K562 (cell line): ENCODE measurements around the gene RCBTB1. TPM values are rescaled to one million over a fixed set of nuclear protein-coding genes. Genes with fewer than 3 reads are reported as not detected.
A peak's percentile ranks its signal among the peaks of the same experiment; 100 is the strongest.

Experiments
- ATAC-seq: fragments of 200-7000 bp; cut with Tn5 transposase; 3 replicates; pipeline ENCODE4 v1.9.1; 2020; ENCODE audit warnings: moderate library complexity
- BruUV-seq: library from RNA; stranded (reverse); fragments of 400-500 nt; replicated peaks from 2 replicates; lab custom pipeline; 2021; lab: Mats Ljungman, UMichigan
- CTCF ChIA-PET: fragments of 300-600 bp; formaldehyde crosslinking; extraction: SDS; loops from one replicate; lab custom pipeline; 2021; ENCODE audit warnings: low intra/inter-chr PET ratio; lab: Yijun Ruan, JAX
- POLR2A ChIA-PET: fragments of 300-600, 350-650 bp; sonication (Branson Sonifier 250); formaldehyde crosslinking; extraction: SDS; loops from one replicate; lab custom pipeline; 2021; ENCODE audit warnings: antibody characterized with exemption, inconsistent platforms; lab: Yijun Ruan, JAX
- DNase-seq, 4 experiments: peaks; one replicate each; pipeline versions ENCODE4 v3.0.0 to v3.0.0-alpha.2; 2011 to 2018; ENCODE audit warnings: low spot score in 3 of 4, mixed read lengths in 3 of 4; ENCODE audit errors: extremely low read depth in 1 of 4
- FAIRE-seq: peaks from 2 replicates; lab custom pipeline; 2011; peaks lifted over from hg19 to GRCh38; lab: Jason Lieb, UNC
- H2AFZ ChIP-seq: 2 replicates; pipeline ENCODE4 v1.6.0; 2011; ENCODE audit warnings: low read depth, low read length, control low read depth, inconsistent platforms
- H3K27ac ChIP-seq: fragments of 200-600 bp; 3 replicates; pipeline ENCODE4 v1.8.0; 2011; ENCODE audit warnings: low read depth, mild to moderate bottlenecking, control low read depth, inconsistent platforms, low read length, moderate library complexity, mixed read lengths; ENCODE audit errors: extremely low read depth
- H3K27me3 ChIP-seq, 2 experiments: fragments of 300-600 bp in 1 of 2; 2 replicates in 1 of 2; 3 replicates in 1 of 2; pipeline versions ENCODE4 v1.6.0 to v1.8.0; 2011; ENCODE audit warnings: inconsistent platforms in 2 of 2, low read length in 2 of 2, mild to moderate bottlenecking in 1 of 2, mixed read lengths in 1 of 2, moderate library complexity in 1 of 2; ENCODE audit not compliant: control insufficient read depth in 2 of 2, insufficient read depth in 2 of 2
- H3K36me3 ChIP-seq: fragments of 300-600 bp; 3 replicates; pipeline ENCODE4 v1.8.0; 2011; ENCODE audit warnings: mild to moderate bottlenecking, low read length, inconsistent platforms; ENCODE audit not compliant: control insufficient read depth, insufficient read depth
- H3K4me1 ChIP-seq, 2 experiments: fragments of 200-600 bp in 1 of 2; replicated peaks in 1 of 2; 2 replicates in 1 of 2; 3 replicates in 1 of 2; pipeline versions ENCODE4 v1.5.1 to v1.8.0; 2011; ENCODE audit warnings: inconsistent platforms in 2 of 2, low read length in 2 of 2, mild to moderate bottlenecking in 1 of 2, mixed read lengths in 1 of 2, moderate library complexity in 1 of 2; ENCODE audit not compliant: control insufficient read depth in 2 of 2, insufficient read depth in 2 of 2
- H3K4me2 ChIP-seq: 2 replicates; pipeline ENCODE4 v1.6.1; 2011; ENCODE audit warnings: low read length, control low read depth, inconsistent platforms, mixed read lengths; ENCODE audit not compliant: insufficient read depth
- H3K4me3 ChIP-seq: fragments of 200-600 bp; sonication (generic), shearing (Covaris generic); 2 replicates; pipeline ENCODE4 v1.5.1; 2016; ENCODE audit warnings: control low read depth, inconsistent platforms
- H3K79me2 ChIP-seq: fragments of 200-600 bp; 3 replicates; pipeline ENCODE4 v1.8.0; 2011; ENCODE audit warnings: low read length, inconsistent platforms; ENCODE audit not compliant: control insufficient read depth, insufficient read depth
- H3K9ac ChIP-seq, 2 experiments: 2 replicates each; pipeline versions ENCODE4 v1.6.0 to v1.6.1; 2011; ENCODE audit warnings: low read depth in 2 of 2, low read length in 2 of 2, control low read depth in 1 of 2, inconsistent platforms in 1 of 2, mild to moderate bottlenecking in 1 of 2, mixed read lengths in 1 of 2; ENCODE audit not compliant: insufficient read depth in 1 of 2
- H3K9me1 ChIP-seq: one replicate; pipeline ENCODE4 v1.6.0; 2011; ENCODE audit warnings: inconsistent platforms, mild to moderate bottlenecking, low read length, moderate library complexity; ENCODE audit not compliant: control insufficient read depth, insufficient read depth
- H3K9me3 ChIP-seq: replicated peaks from 2 replicates; pipeline ENCODE4 v1.5.1; 2011; ENCODE audit warnings: low read depth, low read length, inconsistent platforms; ENCODE audit not compliant: control insufficient read depth, insufficient read depth
- H4K20me1 ChIP-seq: replicated peaks from 2 replicates; pipeline ENCODE4 v1.6.1; 2011; ENCODE audit warnings: low read length, inconsistent platforms, mixed read lengths; ENCODE audit not compliant: control insufficient read depth, insufficient read depth
- ATF3 ChIP-seq, 2 experiments: fragments of 450-650 bp in 1 of 2; sonication (generic) in 1 of 2; formaldehyde crosslinking in 1 of 2; IDR thresholded peaks in 1 of 2; conservative IDR thresholded peaks in 1 of 2; 2 replicates each; pipeline versions ENCODE4 v1.6.1 to v1.8.1; 2016 to 2023; ENCODE audit warnings: mild to moderate bottlenecking in 2 of 2, moderate library complexity in 2 of 2, inconsistent platforms in 1 of 2, missing genetic modification reagents in 1 of 2
- CBFA2T3 ChIP-seq: fragments of 450-650 bp; IDR thresholded peaks from 2 replicates; pipeline ENCODE4 v1.6.1; 2017
- CCAR2 ChIP-seq: fragments of 200-400 bp; formaldehyde crosslinking; IDR thresholded peaks from 2 replicates; pipeline ENCODE4 v1.6.1; 2017; ENCODE audit warnings: mild to moderate bottlenecking, low read depth, low read length
- CTBP1 ChIP-seq: fragments of 450-650 bp; IDR thresholded peaks from 2 replicates; pipeline ENCODE4 v1.6.1; 2016; ENCODE audit warnings: borderline replicate concordance
- ETV6 ChIP-seq, 3 experiments: fragments of 150-350 bp in 1 of 3; sonication (generic) in 1 of 3; formaldehyde crosslinking in 1 of 3; IDR thresholded peaks; 2 replicates each; pipeline versions ENCODE4 v1.6.1 to v1.8.0; 2014 to 2022; ENCODE audit warnings: borderline replicate concordance in 2 of 3, low read depth in 2 of 3, antibody characterized with exemption in 1 of 3, low read length in 1 of 3, mild to moderate bottlenecking in 1 of 3, missing genetic modification reagents in 1 of 3
- FOSL1 ChIP-seq: fragments of 200-800 bp; sonication (Bioruptor generic); conservative IDR thresholded peaks from 2 replicates; pipeline ENCODE4 v1.6.1; 2016; ENCODE audit warnings: missing genetic modification characterization, missing compliant biosample characterization
- FOXK1 ChIP-seq: sonication (generic); formaldehyde crosslinking; IDR thresholded peaks from 2 replicates; pipeline ENCODE4 v1.8.0; 2022; ENCODE audit warnings: missing genetic modification reagents, mild to moderate bottlenecking, borderline replicate concordance
- HDAC1 ChIP-seq, 2 experiments: fragments of 450-650 bp; IDR thresholded peaks; 2 replicates each; pipeline ENCODE4 v1.6.1; 2016 to 2017; ENCODE audit warnings: inconsistent platforms in 1 of 2, mild to moderate bottlenecking in 1 of 2, moderate library complexity in 1 of 2
- KDM1A ChIP-seq, 2 experiments: fragments of 450-650 bp; IDR thresholded peaks; 2 replicates each; pipeline ENCODE4 v1.6.1; 2016; ENCODE audit warnings: mild to moderate bottlenecking in 2 of 2
- KLF6 ChIP-seq: fragments of 250-450 bp; sonication (Bioruptor Pico); IDR thresholded peaks from 2 replicates; pipeline ENCODE4 v1.4.0; 2020; ENCODE audit warnings: mild to moderate bottlenecking, moderate library complexity, borderline replicate concordance
- MAFG ChIP-seq: fragments of 450-650 bp; conservative IDR thresholded peaks from 2 replicates; pipeline ENCODE4 v1.6.1; 2016; ENCODE audit warnings: missing genetic modification characterization, missing compliant biosample characterization
- MEF2A ChIP-seq: IDR thresholded peaks from 2 replicates; pipeline ENCODE4 v1.6.1; 2011; ENCODE audit warnings: low read depth, mild to moderate bottlenecking, low read length, moderate library complexity; ENCODE audit not compliant: control insufficient read depth
- RCOR1 ChIP-seq, 2 experiments: IDR thresholded peaks; 2 replicates each; pipeline ENCODE4 v1.6.1; 2012; ENCODE audit warnings: low read depth in 2 of 2, low read length in 2 of 2, borderline replicate concordance in 1 of 2, improper control_type of control experiment in 1 of 2
- TCF7 ChIP-seq: sonication (generic); IDR thresholded peaks from 2 replicates; pipeline ENCODE4 v1.6.1; 2016; ENCODE audit warnings: antibody characterized with exemption, borderline replicate concordance
- ZNF57 ChIP-seq: fragments of 450-650 bp; formaldehyde crosslinking; IDR thresholded peaks from 2 replicates; pipeline ENCODE4 v1.4.0; 2020; ENCODE audit warnings: mild to moderate bottlenecking, moderate library complexity
- WGBS: fragments of 100-300 bp; shearing (Covaris generic); methylation state at CpG from one replicate; pipeline ENCODE4 v1.1.6; 2016; ENCODE audit warnings: low coverage, mixed read lengths; ENCODE audit not compliant: insufficient coverage; ENCODE audit errors: missing lambda C conversion rate; 5-methylcytosine and 5-hydroxymethylcytosine counted together
- in situ Hi-C: fragments of 300-500 bp; cut with MboI; formaldehyde crosslinking; loops from 4 replicates; pipeline ENCODE4 v1.15.0; 2018; ENCODE audit warnings: inconsistent platforms, mixed read lengths
- intact Hi-C: fragments of 100-400 bp; cut with micrococcal nuclease; formaldehyde crosslinking; loops from 2 replicates; pipeline ENCODE4 v1.14.2; 2022
- polyA plus RNA-seq, 8 experiments: library from polyadenylated mRNA; depleted of rRNA in 4 of 8; stranded (reverse) in 5 of 8; unstranded in 3 of 8; fragments of >200 nt; fragmentation: Nextera tagmentation in 2 of 8; fragmentation: Illumina TruSeq in 1 of 8; extraction: Ambion mirVana in 2 of 8; extraction: Trizol in 1 of 8; gene quantifications; 2 replicates each; pipeline versions ENCODE4 v1.2.1 to v1.2.3, GENCODE V29; 2011 to 2014; ENCODE audit warnings: inconsistent platforms in 1 of 8, missing spikeins in 1 of 8
- total RNA-seq, 7 experiments: library from RNA; depleted of rRNA in 6 of 7; stranded (reverse); fragments of >200 nt in 6 of 7; fragmentation: Illumina TruSeq in 2 of 7; extraction: Trizol in 2 of 7; gene quantifications; 2 replicates each; pipeline versions ENCODE4 v1.2.1 to v1.2.3, GENCODE V29; 2011 to 2021; ENCODE audit warnings: low replicate concordance in 1 of 7

Gene RCBTB1
- total and polyA plus RNA-seq, 9 of the 15 experiments (the other 6 are each of a cell fraction or from before 2014, with no cell fraction given) = 4.0 to 11.3 (median 8.4) TPM

- no peaks in the 10 kb centered on the region for H3K79me2 ChIP-seq
- no peak overlapping the region for H3K4me2 ChIP-seq
- FAIRE-seq (no peak), DNase-seq (no peak), ATAC-seq (no peak)
- no peak overlapping the region for H3K27ac ChIP-seq
- in situ Hi-C loops = no loop called here
- no peaks in the 10 kb centered on the region for H4K20me1 ChIP-seq
- POLR2A ChIA-PET = interaction anchor here (0.9 to 1.5 kb wide), 2 partner anchors 10 to 11 kb away, joined by 3 to 4 read pairs; no protein-coding TSS in a partner anchor
- WGBS = 45% methylated on average over 13 of the region's 16 CpGs
- intact Hi-C loops = no loop called here
- H3K9me1 ChIP-seq = no peaks in the 10 kb centered on the region
- CTCF ChIA-PET = no interaction called here
- 0 out of 4 replicates have a peak overlapping the region, but pooled peaks of 1 of the 2 experiments have one; percentile 13 for H3K9ac ChIP-seq
- no peak overlapping the region for H2AFZ ChIP-seq
- TF ChIP-seq ETV6 (IDR thresholded peaks at IDR 0.05; ENCODE audit: borderline replicate concordance in 1 of 2, low read depth in 2 of 2, low read length in 1 of 2) (no peak), ETV6 (CRISPR knock-in tag; IDR thresholded peaks at IDR 0.05; ENCODE audit: borderline replicate concordance) (no peak), CBFA2T3 (peak; percentile 17; the same call in 1 of the 2 replicates)
- no TSS peak for BruUV-seq
- no peaks in the 10 kb centered on the region for H3K36me3 ChIP-seq
- no peak overlapping the region for H3K4me3 ChIP-seq
- peaks cover 12 to 17% of the 10 kb centered on the region in 2 experiments; a peak in 4 of 5 replicates for H3K4me1 ChIP-seq
- H3K27me3 ChIP-seq = no peaks in the 10 kb centered on the region
- no peaks in the 10 kb centered on the region for H3K9me3 ChIP-seq
Measured at GRCh38 chr13:49630580-49630979, 45.2 kb upstream of the RCBTB1 start.

- Histone ChIP-seq H3K4me2 (no peak overlapping the region), H3K36me3 (no peaks in the 10 kb centered on the region), H2AFZ (peak overlapping the region; percentile 55; the same call in 1 of the 2 replicates), H3K27me3 (no peaks in the 10 kb centered on the region), H3K9ac (no peak overlapping the region), H3K4me3 (no peak overlapping the region), H3K9me3 (no peaks in the 10 kb centered on the region), H4K20me1 (no peaks in the 10 kb centered on the region), H3K4me1 (peaks cover 12 to 21% of the 10 kb centered on the region in 2 experiments; a peak in 4 of 5 replicates), H3K27ac (no peak overlapping the region), H3K9me1 (no peaks in the 10 kb centered on the region), H3K79me2 (no peaks in the 10 kb centered on the region)
- WGBS = 28% methylated on average over 4 of the region's 4 CpGs
- ChIA-PET POLR2A (interaction anchor here (0.7 to 1.5 kb wide), 3 partner anchors 10 to 61 kb away, joined by 3 to 4 read pairs (median 3); partner anchors contain the start of gene EBPL), CTCF (no interaction called here)
- FAIRE-seq (no peak), ATAC-seq (no peak), DNase-seq (no peak)
- in situ Hi-C loops = no loop called here
- intact Hi-C loops = no loop called here
- BruUV-seq = no TSS peak
- TF ChIP-seq MEF2A (no peak), FOXK1 (CRISPR knock-in tag) (no peak), RCOR1 (IDR thresholded peaks at IDR 0.05; ENCODE audit: borderline replicate concordance in 1 of 2, low read depth in 2 of 2, low read length in 2 of 2) (peak in 1 of 2 experiments; percentile 79; a peak in 2 of 4 replicates), CCAR2 (no peak), CTBP1 (peak; percentile 67), ATF3 (IDR thresholded peaks at IDR 0.05) (peak; percentile 59; the same call in 1 of the 2 replicates), ATF3 (CRISPR knock-in tag; conservative IDR thresholded peaks at IDR 0.05) (no peak), HDAC1 (IDR thresholded peaks at IDR 0.05) (peak in 1 of 2 experiments; percentile 27; a peak in 1 of 4 replicates), ZNF57 (CRISPR knock-in tag) (no peak), TCF7 (no peak), KDM1A (IDR thresholded peaks at IDR 0.05) (peak; percentile 79 to 84), MAFG (tag) (no peak), FOSL1 (tag) (peak; percentile 73), KLF6 (CRISPR knock-in tag) (no peak)
Measured at GRCh38 chr13:49629947-49630346, 44.6 kb upstream of the RCBTB1 start.
